Endodermal cell (in vitro differentiated cells): Measurements from ENCODE around the gene FKBP2. TPM values are rescaled to one million over a fixed set of nuclear protein-coding genes. Genes with fewer than 3 reads are reported as not detected.

Experiments used
- DNase-seq: peaks from one replicate; pipeline ENCODE4 v3.0.0-alpha.2; 2017
- H3K27ac ChIP-seq: 2 replicates; pipeline ENCODE4 v1.5.1; 2013; ENCODE audit warnings: mild to moderate bottlenecking, low read depth, low read length, moderate library complexity
- H3K27me3 ChIP-seq: 2 replicates; pipeline ENCODE4 v1.6.1; 2013; ENCODE audit warnings: mild to moderate bottlenecking, low read length, moderate library complexity; ENCODE audit not compliant: insufficient read depth, control insufficient read depth, poor library complexity, severe bottlenecking
- H3K36me3 ChIP-seq: 2 replicates; pipeline ENCODE4 v1.7.0; 2013; ENCODE audit warnings: mild to moderate bottlenecking, low read length, moderate library complexity; ENCODE audit not compliant: control insufficient read depth, insufficient read depth
- H3K4me1 ChIP-seq: one replicate; pipeline ENCODE4 v1.7.0; 2013; ENCODE audit warnings: low read length; ENCODE audit not compliant: control insufficient read depth, insufficient read depth
- H3K4me3 ChIP-seq: 2 replicates; pipeline ENCODE4 v1.5.1; 2013; ENCODE audit warnings: mild to moderate bottlenecking, low read length, moderate library complexity
- H3K9ac ChIP-seq: 2 replicates; pipeline ENCODE4 v1.6.1; 2013; ENCODE audit warnings: mild to moderate bottlenecking, low read length, moderate library complexity; ENCODE audit not compliant: poor library complexity, severe bottlenecking; ENCODE audit errors: extremely low read depth
- H3K9me3 ChIP-seq: 2 replicates; pipeline ENCODE4 v1.6.1; 2013; ENCODE audit warnings: mild to moderate bottlenecking, low read length, moderate library complexity; ENCODE audit not compliant: control insufficient read depth
- H3K27ac Mint-ChIP-seq: 2 replicates; pipeline ENCODE4 v1.8.0; 2020; ENCODE audit warnings: mixed read lengths
- H3K27me3 Mint-ChIP-seq: 2 replicates; pipeline ENCODE4 v1.8.0; 2021; ENCODE audit warnings: mild to moderate bottlenecking, mixed read lengths; ENCODE audit not compliant: insufficient read depth
- H3K36me3 Mint-ChIP-seq: 2 replicates; pipeline ENCODE4 v1.8.0; 2020; ENCODE audit warnings: low read depth, mixed read lengths
- H3K4me1 Mint-ChIP-seq: 2 replicates; pipeline ENCODE4 v1.8.0; 2020; ENCODE audit warnings: mixed read lengths
- H3K4me3 Mint-ChIP-seq: 2 replicates; pipeline ENCODE4 v1.8.0; 2020; ENCODE audit warnings: mild to moderate bottlenecking, moderate library complexity, mixed read lengths
- H3K9me3 Mint-ChIP-seq: 2 replicates; pipeline ENCODE4 v1.8.0; 2020; ENCODE audit warnings: mild to moderate bottlenecking, mixed read lengths
- CTCF ChIP-seq: fragments of 200-600 bp; sonication (generic); conservative IDR thresholded peaks from 2 replicates; pipeline ENCODE4 v1.5.0; 2021; ENCODE audit warnings: antibody characterized with exemption, mild to moderate bottlenecking
- WGBS, 2 experiments: methylation state at CpG; one replicate each; pipeline versions ENCODE4 v1.1.5 to v1.1.7; 2013; ENCODE audit warnings: missing lambda C conversion rate in 2 of 2, mixed read lengths in 1 of 2; ENCODE audit not compliant: insufficient coverage in 1 of 2, insufficient read length in 1 of 2; 5-methylcytosine and 5-hydroxymethylcytosine counted together
- total RNA-seq, 2 donors: library from RNA; stranded (reverse); fragmentation: NEBNext Ultra II Directional in 1 of 2; extraction: Animal tissue kit (Norgen Biotek cat#: 25700) in 1 of 2; gene quantifications; 2 replicates in 1 of 2; 3 replicates in 1 of 2; pipeline ENCODE4 v1.2.1, GENCODE V29; 2021

FKBP2 gene
- total RNA-seq, 2 donors from 2014 or later = 44.6 to 53.7 TPM

GRCh38 chr11:64284962-64285884, 44.3 kb downstream of the FKBP2 start, which contains the start of gene GPR137:
TSS of gene GPR137 (plus strand) at chr11:64285848. CDS start at chr11:64286525, 677 bp downstream.
- H3K27ac ChIP-seq = peak within 1 kb of the TSS; percentile 9
- Mint-ChIP-seq H3K4me3 (peak within 1 kb of the TSS; percentile 69), H3K36me3 (peaks cover 19% of the 10 kb centered on the region), H3K9me3 (no peaks in the 10 kb centered on the region), H3K27ac (peak within 1 kb of the TSS; percentile 87), H3K4me1 (peaks cover 4% of the 10 kb centered on the region), H3K27me3 (peaks cover 17% of the 10 kb centered on the region)
- H3K4me3 ChIP-seq = peak within 1 kb of the TSS; percentile 84
- no peak for TF ChIP-seq CTCF
- H3K27me3 ChIP-seq = peaks cover 10% of the 10 kb centered on the region
- H3K36me3 ChIP-seq = peaks cover 10% of the 10 kb centered on the region
- peak; percentile 92 for DNase-seq
- no peaks in the 10 kb centered on the region for H3K9me3 ChIP-seq
- no peaks in the 10 kb centered on the region for H3K4me1 ChIP-seq
- WGBS, 2 experiments = 0% methylated on average over 22 to 100 of the region's 102 CpGs
- peak within 1 kb of the TSS; percentile 28 for H3K9ac ChIP-seq

- Histone ChIP-seq H3K9me3 (no peaks in the 10 kb centered on the region), H3K4me3 (peak overlapping the region; percentile 84), H3K36me3 (peaks cover 10% of the 10 kb centered on the region), H3K27ac (no peak overlapping the region), H3K9ac (peak overlapping the region; percentile 15), H3K4me1 (no peaks in the 10 kb centered on the region), H3K27me3 (peaks cover 19% of the 10 kb centered on the region)
- DNase-seq = no peak
- H3K4me1 Mint-ChIP-seq = peaks cover 6% of the 10 kb centered on the region
- WGBS, 2 experiments = 34 to 75% methylated on average over 15 to 37 of the region's 40 CpGs
- no peaks in the 10 kb centered on the region for H3K9me3 Mint-ChIP-seq
- H3K27ac Mint-ChIP-seq = no peak overlapping the region
- H3K36me3 Mint-ChIP-seq = peaks cover 18% of the 10 kb centered on the region
- peaks cover 26% of the 10 kb centered on the region for H3K27me3 Mint-ChIP-seq
- H3K4me3 Mint-ChIP-seq = peak overlapping the region; percentile 69
- no peak for TF ChIP-seq CTCF
Measured at GRCh38 chr11:64285885-64286800, 45.2 kb downstream of the FKBP2 start.

GRCh38 chr11:64286801-64287159, 45.9 kb downstream of the FKBP2 start:
- Mint-ChIP-seq H3K36me3 (peaks cover 12% of the 10 kb centered on the region), H3K9me3 (no peaks in the 10 kb centered on the region), H3K27ac (no peak overlapping the region), H3K27me3 (peaks cover 29% of the 10 kb centered on the region), H3K4me3 (peak overlapping the region; percentile 69), H3K4me1 (peaks cover 6% of the 10 kb centered on the region)
- no peaks in the 10 kb centered on the region for H3K4me1 ChIP-seq
- no peak for DNase-seq
- 84 to 87% methylated on average over 4 to 9 of the region's 9 CpGs for WGBS, 2 experiments
- H3K27ac ChIP-seq = no peak overlapping the region
- H3K36me3 ChIP-seq = peaks cover 10% of the 10 kb centered on the region
- peaks cover 25% of the 10 kb centered on the region for H3K27me3 ChIP-seq
- peak overlapping the region; percentile 84 for H3K4me3 ChIP-seq
- H3K9me3 ChIP-seq = no peaks in the 10 kb centered on the region
- no peak for TF ChIP-seq CTCF
- no peak overlapping the region for H3K9ac ChIP-seq
